Ectodermal cell (in vitro differentiated cells): ENCODE measurements around the gene LUZP1.

Experiments
- H3K27ac ChIP-seq: 2 replicates; pipeline ENCODE4 v1.7.0; 2013; ENCODE audit warnings: mild to moderate bottlenecking, low read depth, low read length; ENCODE audit not compliant: insufficient read depth, poor library complexity, severe bottlenecking
- H3K27me3 ChIP-seq: 2 replicates; pipeline ENCODE4 v1.7.0; 2013; ENCODE audit warnings: mild to moderate bottlenecking, low read length; ENCODE audit not compliant: insufficient read depth, control insufficient read depth, poor library complexity, severe bottlenecking
- H3K36me3 ChIP-seq: one replicate; pipeline ENCODE4 v1.7.0; 2013; ENCODE audit warnings: low read length; ENCODE audit not compliant: control insufficient read depth, insufficient read depth
- H3K4me1 ChIP-seq: one replicate; pipeline ENCODE4 v1.7.0; 2013; ENCODE audit warnings: low read length; ENCODE audit not compliant: control insufficient read depth, insufficient read depth
- H3K4me3 ChIP-seq: 2 replicates; pipeline ENCODE4 v1.7.0; 2013; ENCODE audit warnings: low read depth, low read length, control low read depth; ENCODE audit not compliant: insufficient read depth
- H3K9me3 ChIP-seq: 2 replicates; pipeline ENCODE4 v1.7.0; 2013; ENCODE audit warnings: mild to moderate bottlenecking, low read length, moderate library complexity; ENCODE audit not compliant: control insufficient read depth
- WGBS, 2 experiments: methylation state at CpG; one replicate each; pipeline ENCODE4 v1.1.7; 2013; ENCODE audit warnings: missing lambda C conversion rate in 2 of 2; 5-methylcytosine and 5-hydroxymethylcytosine counted together

Gene LUZP1

DNA sequence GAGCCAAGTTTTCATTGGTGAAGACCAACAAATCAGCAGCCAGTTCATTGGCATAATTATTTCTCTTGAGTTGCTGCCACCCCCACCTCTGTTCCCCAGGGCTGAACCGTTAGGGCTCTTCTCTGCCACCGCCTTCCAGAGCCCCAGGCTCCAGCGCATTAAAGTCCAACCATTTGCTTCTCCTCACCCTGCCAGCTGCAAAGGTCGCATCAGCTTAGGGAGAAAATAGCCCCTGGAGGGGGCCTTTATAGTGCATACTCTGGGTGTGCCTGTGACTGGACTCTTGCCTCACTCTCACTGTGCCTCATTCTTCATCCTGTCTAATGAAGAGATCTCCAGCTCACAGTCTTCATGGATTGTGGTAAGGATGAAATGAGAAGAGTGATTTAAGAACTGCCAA, 99.0 kb downstream of the LUZP1 start:
- WGBS, 2 experiments, result 87 to 92% methylated on average over 4 of the region's 4 CpGs
- Histone ChIP-seq H3K4me3 (no peak overlapping the region), H3K9me3 (no peaks in the 10 kb centered on the region), H3K27me3 (no peaks in the 10 kb centered on the region), H3K27ac (no peak overlapping the region), H3K36me3 (peaks cover 54% of the 10 kb centered on the region), H3K4me1 (no peaks in the 10 kb centered on the region)

- H3K9me3 ChIP-seq, result no peaks in the 10 kb centered on the region
- peaks cover 52% of the 10 kb centered on the region for H3K36me3 ChIP-seq
- no peaks in the 10 kb centered on the region for H3K27me3 ChIP-seq
- H3K4me1 ChIP-seq, result no peaks in the 10 kb centered on the region
- 97 to 98% methylated on average over 2 of the region's 2 CpGs for whole genome bisulfite sequencing, 2 experiments
- no peak overlapping the region for H3K4me3 ChIP-seq
- H3K27ac ChIP-seq, result no peak overlapping the region
Observed at GRCh38 chr1:23069149-23069548, 99.5 kb downstream of the LUZP1 start.

DNA sequence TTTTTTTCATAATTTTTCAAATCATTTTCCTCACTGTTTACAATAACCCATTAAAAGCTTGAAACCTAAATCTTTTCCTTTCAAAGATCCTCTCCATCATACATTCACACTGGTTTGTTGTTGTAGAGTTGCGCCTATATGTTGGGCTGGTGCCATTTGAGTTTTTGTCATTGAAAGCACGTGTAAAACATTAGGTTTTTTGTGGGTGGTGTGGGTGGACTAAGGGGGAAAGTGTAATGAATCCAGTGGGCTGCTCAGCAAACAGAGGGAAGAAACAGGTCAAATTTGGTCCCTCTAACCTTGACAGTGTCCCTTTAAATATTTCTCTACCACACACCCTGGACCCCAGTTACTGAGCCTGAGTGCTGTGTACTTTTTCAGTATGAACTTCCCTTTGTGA, 102.6 kb downstream of the LUZP1 start:
- WGBS, 2 experiments, result 96 to 97% methylated on average over 2 of the region's 2 CpGs
- H3K36me3 ChIP-seq, result peaks cover 46% of the 10 kb centered on the region
- H3K9me3 ChIP-seq, result no peaks in the 10 kb centered on the region
- no peaks in the 10 kb centered on the region for H3K27me3 ChIP-seq
- no peaks in the 10 kb centered on the region for H3K4me1 ChIP-seq
- no peak overlapping the region for H3K27ac ChIP-seq
- H3K4me3 ChIP-seq, result no peak overlapping the region

GRCh38 chr1:23065385-23065784, 103.3 kb downstream of the LUZP1 start:
- WGBS, 2 experiments, result 87 to 89% methylated on average over 2 of the region's 2 CpGs
- Histone ChIP-seq H3K4me3 (no peak overlapping the region), H3K36me3 (peaks cover 44% of the 10 kb centered on the region), H3K27me3 (no peaks in the 10 kb centered on the region), H3K27ac (no peak overlapping the region), H3K9me3 (no peaks in the 10 kb centered on the region), H3K4me1 (no peaks in the 10 kb centered on the region)

DNA sequence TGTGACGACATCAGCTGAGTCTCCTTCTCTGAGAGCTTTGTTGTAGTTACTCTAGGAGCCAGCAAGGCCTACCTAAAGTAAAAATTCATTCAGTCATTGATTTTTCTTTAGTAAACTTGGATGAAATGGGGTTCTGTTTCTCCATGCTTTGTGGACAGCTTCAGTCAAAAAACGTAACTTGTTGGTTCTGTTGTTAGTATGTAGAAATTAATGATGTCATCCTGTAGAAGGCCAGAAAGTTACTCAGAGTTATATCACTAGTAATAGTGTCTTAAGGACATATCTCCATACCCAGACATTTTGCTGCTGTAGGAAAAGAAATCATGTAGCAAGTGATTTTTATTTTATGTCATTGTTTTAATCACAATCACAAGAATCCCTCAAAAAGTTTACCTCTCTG, 106.4 kb downstream of the LUZP1 start:
- Histone ChIP-seq H3K27ac (no peak overlapping the region), H3K27me3 (no peaks in the 10 kb centered on the region), H3K4me1 (no peaks in the 10 kb centered on the region), H3K36me3 (peaks cover 38% of the 10 kb centered on the region), H3K4me3 (no peak overlapping the region), H3K9me3 (no peaks in the 10 kb centered on the region)
- WGBS, 2 experiments, result 91 to 100% methylated on average over 2 of the region's 2 CpGs

DNA sequence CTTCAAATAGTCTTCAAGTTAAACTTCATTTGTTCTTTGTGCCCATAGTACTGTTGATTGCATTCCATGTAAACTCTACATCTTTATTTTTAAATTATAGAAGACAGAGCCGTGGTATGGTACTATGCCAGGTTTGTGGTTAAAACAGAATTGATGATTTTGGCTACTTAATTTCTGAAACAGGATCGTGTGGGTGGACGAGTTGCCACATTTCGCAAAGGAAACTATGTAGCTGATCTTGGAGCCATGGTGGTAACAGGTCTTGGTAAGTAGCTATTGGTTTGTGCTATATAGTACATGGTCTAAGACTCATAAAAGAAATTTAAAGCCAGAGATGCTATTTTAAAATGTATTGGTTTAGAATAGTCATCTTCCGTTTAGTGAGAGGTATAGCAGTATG, 111.4 kb downstream of the LUZP1 start:
- Histone ChIP-seq H3K9me3 (no peaks in the 10 kb centered on the region), H3K4me1 (no peaks in the 10 kb centered on the region), H3K36me3 (peaks cover 44% of the 10 kb centered on the region), H3K27me3 (no peaks in the 10 kb centered on the region), H3K27ac (no peak overlapping the region), H3K4me3 (no peak overlapping the region)
- WGBS, 2 experiments, result 94 to 98% methylated on average over 5 of the region's 5 CpGs

DNA sequence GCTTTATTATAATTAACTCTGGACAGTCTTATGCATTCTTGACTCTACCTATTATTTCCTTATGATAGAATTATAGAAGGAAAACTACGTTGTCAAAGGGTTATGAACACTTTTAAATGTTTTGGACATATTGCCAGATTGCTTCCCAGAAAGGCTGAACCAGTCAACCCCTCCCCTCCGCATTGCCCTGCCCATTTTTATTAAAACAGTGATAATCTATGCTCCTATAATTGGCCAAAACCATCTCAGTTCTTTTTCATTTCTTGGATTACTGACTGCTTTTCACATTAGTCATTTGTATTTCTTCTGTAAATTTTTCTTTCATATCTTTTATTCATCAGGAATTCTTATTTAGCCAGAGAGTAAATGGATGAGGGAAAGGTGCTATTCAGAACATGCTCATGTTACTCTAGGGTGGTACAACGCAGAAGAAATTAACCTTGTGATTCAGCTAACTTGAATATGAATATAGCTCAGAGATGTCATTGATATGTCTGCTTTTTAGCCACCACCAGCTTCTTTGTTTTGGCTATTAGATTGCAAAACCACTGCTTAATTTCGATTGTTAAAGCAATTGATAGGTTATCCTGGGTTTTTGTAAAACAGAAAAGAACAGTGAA, 117.3 kb downstream of the LUZP1 start:
- Histone ChIP-seq H3K27ac (no peak overlapping the region), H3K9me3 (no peaks in the 10 kb centered on the region), H3K27me3 (no peaks in the 10 kb centered on the region), H3K4me1 (no peaks in the 10 kb centered on the region), H3K4me3 (no peak overlapping the region), H3K36me3 (peaks cover 26% of the 10 kb centered on the region)
- 87 to 89% methylated on average over 4 of the region's 4 CpGs for WGBS, 2 experiments

DNA sequence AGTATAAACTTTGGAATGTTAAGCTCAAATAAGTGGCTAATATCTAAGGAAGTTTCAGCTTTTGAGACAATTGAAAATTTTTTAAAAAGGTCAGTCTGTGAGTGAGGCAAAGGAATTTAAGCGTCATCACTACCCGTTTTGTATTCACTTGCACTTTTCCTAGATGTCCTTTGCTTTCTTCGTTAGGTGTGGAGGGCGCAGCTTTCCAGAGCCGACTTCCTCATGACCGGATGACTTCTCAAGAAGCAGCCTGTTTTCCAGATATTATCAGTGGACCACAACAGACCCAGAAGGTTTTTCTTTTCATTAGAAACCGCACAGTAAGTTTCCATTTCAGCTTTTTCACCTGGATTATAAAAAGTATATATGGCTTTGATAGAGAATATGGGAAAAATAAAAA, 118.5 kb downstream of the LUZP1 start:
- Histone ChIP-seq H3K27ac (no peak overlapping the region), H3K4me1 (no peaks in the 10 kb centered on the region), H3K4me3 (no peak overlapping the region), H3K9me3 (no peaks in the 10 kb centered on the region), H3K36me3 (peaks cover 26% of the 10 kb centered on the region), H3K27me3 (no peaks in the 10 kb centered on the region)
- 93 to 98% methylated on average over 6 to 7 of the region's 7 CpGs for WGBS, 2 experiments

DNA sequence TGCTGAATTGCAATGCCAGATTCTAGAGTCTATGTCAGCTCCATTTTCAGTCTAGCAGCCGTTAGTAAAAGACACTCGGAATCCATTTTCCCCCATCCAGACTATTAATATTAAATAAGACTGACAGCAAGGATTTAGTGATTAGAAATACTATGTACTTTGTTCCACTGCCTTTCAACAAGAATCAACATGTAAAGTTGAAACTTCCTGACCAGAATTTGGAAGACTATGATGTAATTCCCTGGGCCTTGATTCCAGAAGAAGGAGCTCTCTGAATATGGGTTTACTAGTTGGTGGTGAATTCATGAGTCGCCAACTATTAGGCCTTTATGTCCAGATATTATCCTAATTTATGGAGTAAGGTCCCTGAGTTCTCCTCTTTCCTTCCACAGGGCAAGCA, 124.6 kb downstream of the LUZP1 start:
- no peak overlapping the region for H3K27ac ChIP-seq
- H3K9me3 ChIP-seq, result no peaks in the 10 kb centered on the region
- no peaks in the 10 kb centered on the region for H3K4me1 ChIP-seq
- no peaks in the 10 kb centered on the region for H3K36me3 ChIP-seq
- H3K27me3 ChIP-seq, result no peaks in the 10 kb centered on the region
- WGBS, 2 experiments, result 93% methylated on average over 2 to 3 of the region's 3 CpGs
- no peak overlapping the region for H3K4me3 ChIP-seq

GRCh38 chr1:23040509-23040908, 128.1 kb downstream of the LUZP1 start:
- Histone ChIP-seq H3K27ac (no peak overlapping the region), H3K27me3 (no peaks in the 10 kb centered on the region), H3K4me3 (no peak overlapping the region), H3K9me3 (no peaks in the 10 kb centered on the region), H3K36me3 (no peaks in the 10 kb centered on the region), H3K4me1 (no peaks in the 10 kb centered on the region)
- 96% methylated on average over 4 to 5 of the region's 5 CpGs for WGBS, 2 experiments

GRCh38 chr1:23039308-23039826, 129.3 kb downstream of the LUZP1 start:
- no peaks in the 10 kb centered on the region for H3K36me3 ChIP-seq
- no peaks in the 10 kb centered on the region for H3K27me3 ChIP-seq
- WGBS, 2 experiments, result 86 to 91% methylated on average over 6 of the region's 7 CpGs
- no peak overlapping the region for H3K27ac ChIP-seq
- no peaks in the 10 kb centered on the region for H3K9me3 ChIP-seq
- H3K4me1 ChIP-seq, result peaks cover 5% of the 10 kb centered on the region
- no peak overlapping the region for H3K4me3 ChIP-seq
